DMS114 treated with DMSO at 0.1 percent for 48 hours (cell line): ENCODE measurements around the gene TMEM43.

Source experiments
- DNase-seq: peaks from one replicate; lab custom pipeline; 2025; ENCODE audit not compliant: unreplicated experiment; lab: John Stamatoyannopoulos, UW

The TMEM43 gene

GRCh38 chr3:14121859-14122258 lies 3.0 kb upstream of the TMEM43 start:
- DNase-seq = no peak

- DNase-seq = no peak
Observed at GRCh38 chr3:14122301-14122700, 2.6 kb upstream of the TMEM43 start.

- no peak for DNase-seq
Observed at GRCh38 chr3:14123308-14124222, 1.3 kb upstream of the TMEM43 start.

GRCh38 chr3:14124223-14124614 lies 633 bp upstream of the TMEM43 start:
- DNase-seq = no peak

- no peak for DNase-seq
Observed at GRCh38 chr3:14125193-14126016, 553 bp downstream of the TMEM43 start.

- no peak for DNase-seq
Observed at GRCh38 chr3:14126017-14126886, 1.4 kb downstream of the TMEM43 start.

- no peak for DNase-seq
Observed at GRCh38 chr3:14126887-14127505, 2.1 kb downstream of the TMEM43 start.

- no peak for DNase-seq
Observed at GRCh38 chr3:14127516-14128161, 2.8 kb downstream of the TMEM43 start.

- DNase-seq = no peak
Observed at GRCh38 chr3:14128724-14129123, 3.9 kb downstream of the TMEM43 start.

- no peak for DNase-seq
Observed at GRCh38 chr3:14129296-14129695, 4.4 kb downstream of the TMEM43 start.

- no peak for DNase-seq
Observed at GRCh38 chr3:14130230-14130629, 5.4 kb downstream of the TMEM43 start.

- DNase-seq = no peak
Observed at GRCh38 chr3:14130707-14131106, 5.9 kb downstream of the TMEM43 start.

- no peak for DNase-seq
Observed at GRCh38 chr3:14131134-14131533, 6.3 kb downstream of the TMEM43 start.

- DNase-seq = no peak
Observed at GRCh38 chr3:14132120-14132519, 7.3 kb downstream of the TMEM43 start.

GRCh38 chr3:14132689-14133088 lies 7.8 kb downstream of the TMEM43 start:
- no peak for DNase-seq

- no peak for DNase-seq
Observed at GRCh38 chr3:14133188-14133800, 8.4 kb downstream of the TMEM43 start.

- no peak for DNase-seq
Observed at GRCh38 chr3:14133876-14134275, 9.0 kb downstream of the TMEM43 start.

- DNase-seq = no peak
Observed at GRCh38 chr3:14134291-14134690, 9.4 kb downstream of the TMEM43 start.

GRCh38 chr3:14135581-14135980 lies 10.7 kb downstream of the TMEM43 start:
- DNase-seq = no peak

GRCh38 chr3:14137004-14137403 lies 12.2 kb downstream of the TMEM43 start:
- DNase-seq = no peak
